NCI-H226 (cell line): ENCODE results near the gene DALRD3.

ENCODE experiments used
- DNase-seq: peaks from one replicate; pipeline ENCODE4 v3.0.0-alpha.2; 2015

Gene DALRD3

DNA sequence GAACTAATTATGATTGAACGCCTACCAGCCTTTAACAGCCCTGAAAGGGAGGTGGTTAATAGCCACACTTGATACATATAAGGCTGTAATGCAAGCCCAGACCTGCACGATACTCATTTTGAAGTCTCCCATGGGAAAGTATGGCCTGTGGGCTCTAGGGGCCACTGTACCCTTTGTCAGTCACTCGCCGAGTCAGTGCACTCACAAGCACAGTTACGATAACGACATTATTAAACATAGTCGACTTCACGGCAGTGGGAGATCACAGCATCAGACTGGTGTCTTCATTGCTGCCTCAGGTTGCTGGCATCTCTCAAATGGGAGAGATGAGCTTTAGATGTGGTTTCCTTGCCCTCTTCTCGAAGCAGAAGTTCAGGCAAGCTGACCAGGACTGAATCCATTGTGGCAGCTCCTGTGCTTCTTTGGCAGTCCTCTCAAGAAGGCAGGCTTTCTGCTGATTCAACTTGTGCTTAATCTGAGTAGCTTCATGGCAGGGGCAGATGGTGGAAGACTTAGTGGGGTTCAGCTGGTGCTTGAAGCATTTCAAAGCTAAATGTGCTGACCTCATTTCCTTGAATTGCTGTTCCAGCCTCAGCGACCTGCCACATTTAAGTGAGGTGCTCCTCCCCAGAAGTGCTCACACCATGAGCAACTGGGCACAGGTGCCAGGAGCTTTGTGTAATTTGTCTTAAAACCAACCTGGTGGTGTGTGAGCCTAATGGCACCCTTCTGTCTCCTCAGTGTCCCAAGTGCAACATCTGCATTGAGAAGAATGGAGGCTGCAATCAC, 44.1 kb downstream of the DALRD3 start:
- DNase-seq, result no peak

DNA sequence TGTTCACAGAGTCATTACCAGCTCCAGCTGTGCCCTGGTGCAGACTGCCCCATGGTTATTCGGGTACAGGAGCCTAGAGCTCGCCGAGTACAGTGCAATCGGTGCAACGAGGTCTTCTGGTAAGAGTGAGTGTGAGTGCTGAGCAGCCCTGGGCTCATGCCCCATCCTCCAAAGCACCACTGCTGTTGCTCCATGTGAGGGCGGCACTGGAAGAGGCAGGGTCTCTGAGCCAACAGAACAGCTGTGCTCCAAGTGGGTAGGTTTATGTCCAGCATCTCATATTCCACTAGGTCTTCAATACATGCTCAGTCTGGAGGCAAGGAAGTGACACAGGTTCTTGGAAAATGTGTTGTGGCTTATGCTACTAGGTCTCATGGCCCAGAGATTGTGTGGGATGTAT, 47.8 kb downstream of the DALRD3 start:
- no peak for DNase-seq

GRCh38 chr3:48966876-48967361, 51.5 kb downstream of the DALRD3 start:
- no peak for DNase-seq

DNA sequence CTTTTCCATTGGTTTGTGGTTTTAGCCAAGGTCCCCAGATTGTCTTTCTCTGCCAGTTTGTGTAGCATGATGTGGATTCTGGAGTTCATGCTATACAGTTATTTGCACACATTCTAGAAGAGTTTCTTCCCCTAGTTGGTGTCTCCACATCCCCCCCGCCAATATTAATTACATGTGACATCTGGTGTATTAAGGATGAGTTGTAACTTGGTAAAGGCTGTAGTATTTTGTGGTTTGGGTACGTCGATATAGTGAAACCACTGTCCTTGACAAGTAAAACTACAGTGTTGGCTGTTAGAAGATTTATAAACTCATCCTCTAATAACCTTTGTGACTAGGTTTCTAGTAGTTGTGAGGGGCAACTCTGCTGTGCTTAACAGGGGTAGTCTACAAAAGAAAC, 52.0 kb downstream of the DALRD3 start:
- DNase-seq, result no peak
